A673 (cell line): Measurements from ENCODE around the gene CNTN1.

Experiments used
- EZH2 ChIP-seq: fragments of 200-600 bp; sonication (generic); IDR thresholded peaks from 2 replicates; pipeline ENCODE4 v1.6.1; 2017; ENCODE audit warnings: borderline replicate concordance, low read depth, mild to moderate bottlenecking, mixed read lengths, antibody characterized with exemption, low read length; ENCODE audit not compliant: poor library complexity, severe bottlenecking
- TF ChIP-seq, protein P1 (sequence below): fragments of 300-800, 200-600 bp; sonication (generic); conservative IDR thresholded peaks from 2 replicates; pipeline ENCODE4 v1.5.1; 2017; ENCODE audit warnings: low read depth, mild to moderate bottlenecking, antibody characterized with exemption, low read length, moderate library complexity, mixed read lengths

DNA sequence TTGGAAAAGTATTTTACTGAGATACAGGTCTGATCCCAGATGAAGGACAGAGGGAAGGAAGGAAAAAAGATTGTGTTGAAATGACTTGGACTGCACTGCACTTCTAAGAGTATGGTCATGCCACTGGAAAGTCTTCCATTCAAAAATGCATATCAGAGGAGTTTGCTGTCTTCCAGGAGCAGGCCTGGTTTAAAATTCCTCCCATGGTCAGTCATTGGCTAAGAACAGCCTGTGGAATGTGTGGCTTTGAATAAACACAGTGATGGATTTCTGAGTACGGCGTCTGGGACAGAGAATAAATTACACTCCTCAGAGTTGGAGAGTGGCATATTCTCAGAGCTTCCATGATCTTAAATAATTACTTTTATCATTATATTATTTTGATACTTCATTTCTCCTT, 250.1 kb downstream of the CNTN1 start:
- TF ChIP-seq, protein P1, sequence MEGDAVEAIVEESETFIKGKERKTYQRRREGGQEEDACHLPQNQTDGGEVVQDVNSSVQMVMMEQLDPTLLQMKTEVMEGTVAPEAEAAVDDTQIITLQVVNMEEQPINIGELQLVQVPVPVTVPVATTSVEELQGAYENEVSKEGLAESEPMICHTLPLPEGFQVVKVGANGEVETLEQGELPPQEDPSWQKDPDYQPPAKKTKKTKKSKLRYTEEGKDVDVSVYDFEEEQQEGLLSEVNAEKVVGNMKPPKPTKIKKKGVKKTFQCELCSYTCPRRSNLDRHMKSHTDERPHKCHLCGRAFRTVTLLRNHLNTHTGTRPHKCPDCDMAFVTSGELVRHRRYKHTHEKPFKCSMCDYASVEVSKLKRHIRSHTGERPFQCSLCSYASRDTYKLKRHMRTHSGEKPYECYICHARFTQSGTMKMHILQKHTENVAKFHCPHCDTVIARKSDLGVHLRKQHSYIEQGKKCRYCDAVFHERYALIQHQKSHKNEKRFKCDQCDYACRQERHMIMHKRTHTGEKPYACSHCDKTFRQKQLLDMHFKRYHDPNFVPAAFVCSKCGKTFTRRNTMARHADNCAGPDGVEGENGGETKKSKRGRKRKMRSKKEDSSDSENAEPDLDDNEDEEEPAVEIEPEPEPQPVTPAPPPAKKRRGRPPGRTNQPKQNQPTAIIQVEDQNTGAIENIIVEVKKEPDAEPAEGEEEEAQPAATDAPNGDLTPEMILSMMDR = no peak
- no peak for TF ChIP-seq EZH2
